NCI-H146 (cell line): ENCODE results near the gene ITGA2.

ENCODE experiments used
- DNase-seq: peaks from one replicate; lab custom pipeline; 2025; lab: John Stamatoyannopoulos, UW

Gene ITGA2

GRCh38 chr5:52988335-52989024 lies 672 bp upstream of the ITGA2 start:
- DNase-seq = no peak

- DNase-seq = peak; percentile 65
Observed at GRCh38 chr5:52989781-52990527, 802 bp downstream of the ITGA2 start.

GRCh38 chr5:52990528-52990925 lies 1.4 kb downstream of the ITGA2 start:
- no peak for DNase-seq

- no peak for DNase-seq
Observed at GRCh38 chr5:52993367-52993766, 4.2 kb downstream of the ITGA2 start.

- no peak for DNase-seq
Observed at GRCh38 chr5:52994266-52994665, 5.1 kb downstream of the ITGA2 start.

GRCh38 chr5:52995095-52995494 lies 5.9 kb downstream of the ITGA2 start:
- DNase-seq = no peak

- no peak for DNase-seq
Observed at GRCh38 chr5:52995914-52996313, 6.8 kb downstream of the ITGA2 start.

GRCh38 chr5:52996979-52997378 lies 7.8 kb downstream of the ITGA2 start:
- DNase-seq = no peak

- peak; percentile 64 for DNase-seq
Observed at GRCh38 chr5:52997424-52997823, 8.3 kb downstream of the ITGA2 start.

GRCh38 chr5:52998552-52999313 lies 9.6 kb downstream of the ITGA2 start:
- DNase-seq = no peak

- no peak for DNase-seq
Observed at GRCh38 chr5:52999344-52999949, 10.3 kb downstream of the ITGA2 start.

- DNase-seq = no peak
Observed at GRCh38 chr5:53001541-53001940, 12.4 kb downstream of the ITGA2 start.

GRCh38 chr5:53002491-53002890 lies 13.3 kb downstream of the ITGA2 start:
- no peak for DNase-seq

GRCh38 chr5:53003144-53003543 lies 14.0 kb downstream of the ITGA2 start:
- DNase-seq = no peak

GRCh38 chr5:53006911-53007890 lies 18.0 kb downstream of the ITGA2 start:
- no peak for DNase-seq

- DNase-seq = peak; percentile 62
Observed at GRCh38 chr5:53008751-53009150, 19.6 kb downstream of the ITGA2 start.

GRCh38 chr5:53009816-53010215 lies 20.7 kb downstream of the ITGA2 start:
- DNase-seq = no peak

- no peak for DNase-seq
Observed at GRCh38 chr5:53010814-53011213, 21.7 kb downstream of the ITGA2 start.

- DNase-seq = peak; percentile 16
Observed at GRCh38 chr5:53011233-53011632, 22.1 kb downstream of the ITGA2 start.

- DNase-seq = no peak
Observed at GRCh38 chr5:53013857-53014256, 24.7 kb downstream of the ITGA2 start.

- no peak for DNase-seq
Observed at GRCh38 chr5:53017383-53017782, 28.2 kb downstream of the ITGA2 start.
